Endothelial cell of hepatic sinusoid (primary cell): Measurements from ENCODE around the gene DDHD1.
"Not testable (repeated sequence)": the region's sequence is repeated elsewhere in the genome, so short reads cannot be mapped to it uniquely, and the experiment has no call there.

Experiments
- in situ Hi-C: cut with HindIII; loops from 2 replicates; pipeline ENCODE4 v1.10.0; 2017; ENCODE audit warnings: low sequenced_read_pairs

DDHD1 gene

DNA sequence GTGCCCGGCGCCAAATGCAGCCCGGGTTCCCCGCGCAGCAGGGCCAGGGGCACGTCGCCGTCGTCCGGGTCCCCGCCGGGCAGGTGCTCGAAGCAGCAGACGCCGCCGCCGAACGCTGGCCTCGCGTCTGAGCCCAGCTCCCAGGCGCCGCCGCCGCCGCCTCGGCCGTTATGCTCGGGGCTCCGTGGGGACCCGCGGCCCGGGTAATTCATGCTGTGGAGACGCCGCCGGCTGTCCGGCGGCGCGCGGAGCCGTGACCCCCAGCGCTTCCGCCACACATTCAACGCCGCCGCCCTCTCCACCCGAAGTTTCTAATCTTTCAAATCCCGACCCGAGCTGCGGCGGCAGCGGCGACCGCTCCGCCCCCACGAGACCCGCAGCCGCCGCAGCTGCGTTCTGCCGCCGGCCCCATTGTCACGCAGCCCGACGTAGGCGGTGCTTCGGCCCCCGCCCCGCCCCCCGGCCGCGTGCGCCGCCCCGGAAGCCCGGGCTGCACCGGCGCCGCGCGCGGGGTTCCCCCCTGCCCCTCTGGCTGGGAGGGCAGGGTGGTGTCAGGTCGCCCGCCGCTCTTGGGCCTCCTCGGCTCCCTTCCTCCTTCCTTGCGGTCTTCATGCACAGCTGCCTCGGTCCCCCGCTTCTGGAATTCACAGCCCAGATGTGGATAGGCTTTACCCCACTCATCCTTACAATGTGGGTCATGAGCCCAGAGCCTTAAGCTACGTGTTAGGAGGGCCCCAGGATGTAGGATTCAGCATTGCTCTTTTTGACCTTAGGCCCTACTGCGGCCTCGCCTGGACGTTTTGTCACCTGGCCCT, at the start of gene DDHD1:
Gene DDHD1, minus strand, starts transcription at position 437 of the 815 bp plus-strand sequence. Its CDS starts 225 bp downstream, at position 212.
- in situ Hi-C loops: no loop called here

DNA sequence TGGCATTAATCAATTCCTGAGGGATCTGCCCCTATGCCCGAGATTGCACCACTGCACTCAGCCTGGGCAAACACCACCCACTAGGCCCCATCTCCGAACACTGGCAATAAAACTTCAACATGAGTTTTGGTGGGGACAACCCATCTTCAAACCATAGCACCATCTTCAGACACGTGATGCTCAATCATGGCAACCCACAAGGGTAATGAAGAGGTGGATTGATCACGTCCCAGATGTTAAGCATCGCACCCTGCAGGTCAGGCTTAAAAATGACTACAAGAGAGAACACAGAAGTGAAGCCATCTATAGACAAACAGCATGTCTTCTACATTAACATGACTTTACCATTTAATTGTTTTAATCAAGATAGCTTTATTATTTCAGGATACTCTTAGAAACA, 42.8 kb upstream of the DDHD1 start:
- in situ Hi-C loops: no loop called here

DNA sequence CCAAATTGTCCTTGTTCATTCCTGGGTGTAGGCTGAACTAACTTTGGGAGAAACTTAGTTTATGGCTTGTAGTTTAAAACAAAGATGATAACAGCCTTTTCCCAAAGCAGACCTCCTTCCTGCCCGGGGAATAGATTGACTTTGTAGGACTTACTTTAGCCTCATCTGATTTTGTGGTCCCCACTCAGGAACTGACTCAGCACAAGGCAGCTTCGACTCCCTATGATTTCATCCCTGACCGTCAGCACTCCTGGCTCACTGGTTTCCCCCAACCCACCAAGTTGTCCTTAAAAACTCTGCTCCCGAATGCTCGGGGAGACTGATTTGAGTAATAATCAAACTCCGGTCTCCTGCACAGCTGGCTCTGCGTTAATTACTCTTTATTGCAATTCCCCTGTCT, 40.1 kb upstream of the DDHD1 start:
- in situ Hi-C loops: no loop called here

DNA sequence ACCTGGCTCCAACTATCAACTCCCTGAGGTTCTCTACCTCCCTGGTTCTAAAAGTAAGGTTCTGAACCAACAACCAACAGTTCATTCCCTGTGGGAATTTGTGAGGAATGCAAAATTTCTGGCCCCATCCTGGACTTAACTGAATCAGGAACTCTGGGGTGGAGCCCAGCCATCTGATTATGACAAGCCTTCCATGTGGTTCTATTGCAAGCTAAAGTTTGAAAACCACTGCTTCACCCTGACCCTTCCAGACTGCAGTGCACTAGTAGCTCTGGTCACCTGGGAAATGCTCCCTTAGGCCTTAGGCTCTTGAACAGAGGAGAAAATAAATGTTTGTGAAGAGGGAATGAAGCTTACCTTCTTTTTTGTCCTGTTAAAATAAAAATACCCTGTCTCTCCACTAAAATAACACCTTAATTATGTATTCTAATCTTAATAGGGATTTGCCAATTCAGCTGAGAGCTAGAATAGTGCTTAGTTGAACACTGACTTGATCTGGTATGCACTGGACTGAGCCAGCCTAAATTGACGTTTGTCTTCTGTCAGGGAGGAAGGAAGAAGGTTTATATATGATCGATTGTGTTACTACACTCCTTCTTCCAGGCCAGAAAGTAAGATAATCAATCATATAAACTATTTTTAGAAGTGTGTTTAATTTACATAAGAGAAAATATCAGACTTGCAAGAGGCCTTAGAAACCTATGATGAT, 39.1 kb upstream of the DDHD1 start:
- in situ Hi-C loops: no loop called here

DNA sequence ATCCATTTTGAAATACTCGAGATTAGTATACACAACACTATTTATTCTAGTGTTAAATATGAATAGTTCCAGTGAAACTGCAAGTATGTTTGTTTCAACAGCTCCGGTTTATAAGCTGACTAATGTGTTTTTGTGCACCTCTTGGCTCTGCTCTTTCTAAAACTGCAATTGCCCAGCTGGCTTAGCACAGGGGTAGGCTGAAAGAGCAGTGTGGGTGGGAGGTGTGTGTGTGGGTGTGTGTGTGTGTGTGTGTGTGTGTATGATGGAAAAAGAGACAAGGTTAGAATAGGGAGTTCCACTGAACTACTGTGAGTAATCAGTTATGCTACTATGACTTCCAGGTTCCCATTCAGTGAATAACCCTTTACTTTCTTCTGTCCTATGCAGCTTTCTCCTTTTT, 37.8 kb upstream of the DDHD1 start:
- in situ Hi-C loops: no loop called here

DNA sequence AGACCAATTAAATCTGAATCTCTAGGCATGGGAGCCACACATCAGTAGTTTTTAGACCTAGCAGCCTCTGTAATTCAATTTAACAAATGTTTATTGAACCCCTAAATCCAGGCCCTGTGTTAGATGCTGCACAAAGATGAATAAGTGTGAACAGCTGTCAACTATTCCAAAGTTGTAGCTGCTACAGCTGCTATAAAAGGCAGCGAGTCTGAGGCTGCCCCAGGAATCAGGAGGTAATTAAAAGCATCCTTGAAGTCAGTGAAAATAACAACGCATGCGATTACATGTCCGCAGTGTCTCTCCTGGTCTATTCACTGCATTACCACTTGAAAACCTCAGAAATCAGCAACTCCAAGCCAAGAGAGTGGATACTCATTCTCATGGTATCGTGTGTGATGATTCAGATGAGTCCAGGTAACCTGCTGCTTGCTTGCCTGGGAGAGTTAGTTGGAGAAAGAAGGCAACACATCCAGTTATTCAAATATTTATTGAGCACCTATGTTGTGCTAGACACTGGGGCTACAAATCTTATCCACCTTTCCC, 34.9 kb upstream of the DDHD1 start:
- in situ Hi-C loops: no loop called here

DNA sequence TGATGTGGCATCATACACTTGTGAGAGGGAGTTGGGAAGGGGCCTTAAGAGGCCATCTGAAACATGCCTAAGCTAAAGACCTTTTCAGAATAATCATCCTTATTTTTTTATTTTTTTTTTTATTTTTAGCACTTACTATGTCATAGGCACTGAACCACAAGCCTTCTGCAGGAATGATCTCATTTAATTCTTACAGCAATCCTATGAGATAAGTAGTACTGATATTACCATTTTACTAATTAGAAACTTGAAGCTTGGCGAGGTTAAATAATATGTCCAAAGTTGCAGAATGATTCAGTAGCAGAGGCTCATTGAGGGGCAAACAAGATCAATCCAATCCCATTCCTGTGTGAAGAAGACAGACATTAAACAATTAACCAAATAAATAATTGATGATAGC, 33.4 kb upstream of the DDHD1 start:
- in situ Hi-C loops: no loop called here

DNA sequence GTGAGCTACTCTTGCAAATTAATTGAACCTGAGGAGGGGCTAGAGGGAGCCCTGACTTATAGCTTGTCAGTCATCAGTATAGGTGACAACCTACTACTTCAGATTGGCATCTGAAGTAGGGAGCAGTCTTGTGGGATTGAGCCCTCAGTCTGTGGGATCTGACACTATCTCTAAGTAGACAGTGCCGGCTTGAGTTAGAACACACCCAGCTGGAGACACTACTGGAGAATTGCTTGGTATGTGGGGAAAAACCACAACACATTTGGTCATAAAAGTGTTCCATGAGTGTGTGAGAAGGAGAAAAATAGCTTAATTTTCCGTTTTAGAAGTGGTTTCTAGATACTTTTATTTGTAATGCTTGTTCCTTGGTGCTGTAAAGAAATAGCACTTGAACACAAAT, 30.5 kb upstream of the DDHD1 start:
- in situ Hi-C loops: no loop called here

DNA sequence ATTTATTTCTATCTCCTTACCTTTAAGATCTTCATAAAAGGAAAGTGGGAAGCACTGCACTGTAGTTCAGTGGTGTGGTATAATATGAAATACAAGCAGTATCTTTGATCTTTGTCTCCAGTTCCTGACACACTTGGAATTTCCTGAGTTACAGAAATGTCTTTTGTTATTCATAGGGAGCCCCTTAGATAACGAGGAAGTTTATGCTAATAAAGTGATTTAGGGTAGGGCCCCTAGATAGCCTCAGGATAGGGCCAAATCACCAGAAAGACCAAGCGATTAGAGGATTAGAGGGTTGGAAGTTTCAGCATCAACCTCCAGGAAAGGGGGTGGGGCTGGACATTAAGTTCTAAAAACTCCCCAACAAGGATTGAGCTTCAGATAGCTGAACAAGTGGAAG, 29.9 kb upstream of the DDHD1 start:
- in situ Hi-C loops: no loop called here

DNA sequence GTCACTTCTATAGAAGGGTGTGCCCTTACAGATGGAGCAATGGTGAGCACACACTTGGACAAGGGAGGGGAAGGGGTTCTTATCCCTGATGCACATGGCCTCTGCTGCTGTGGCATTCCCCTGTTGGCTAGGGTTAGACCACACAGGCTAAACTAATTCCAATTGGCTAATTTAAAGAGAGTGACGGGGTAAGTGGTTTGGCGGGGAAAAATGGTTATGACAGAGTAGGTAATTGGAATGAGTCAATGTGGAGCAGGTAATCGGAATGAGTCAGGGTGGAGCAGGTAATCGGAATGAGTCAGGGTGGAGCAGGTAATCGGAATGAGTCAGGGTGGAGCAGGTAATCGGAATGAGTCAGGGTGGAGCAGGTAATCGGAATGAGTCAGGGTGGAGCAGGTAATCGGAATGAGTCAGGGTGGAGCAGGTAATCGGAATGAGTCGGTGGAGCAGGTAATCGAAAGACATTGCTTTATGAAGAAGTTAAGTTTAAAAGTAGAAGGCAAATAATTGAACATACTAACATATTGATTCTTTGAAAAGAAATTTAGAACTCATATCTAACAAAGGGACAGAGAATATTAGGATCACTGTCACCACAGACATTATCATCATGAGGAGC, 28.4 kb upstream of the DDHD1 start:
- in situ Hi-C loops: not testable (repeated sequence)

DNA sequence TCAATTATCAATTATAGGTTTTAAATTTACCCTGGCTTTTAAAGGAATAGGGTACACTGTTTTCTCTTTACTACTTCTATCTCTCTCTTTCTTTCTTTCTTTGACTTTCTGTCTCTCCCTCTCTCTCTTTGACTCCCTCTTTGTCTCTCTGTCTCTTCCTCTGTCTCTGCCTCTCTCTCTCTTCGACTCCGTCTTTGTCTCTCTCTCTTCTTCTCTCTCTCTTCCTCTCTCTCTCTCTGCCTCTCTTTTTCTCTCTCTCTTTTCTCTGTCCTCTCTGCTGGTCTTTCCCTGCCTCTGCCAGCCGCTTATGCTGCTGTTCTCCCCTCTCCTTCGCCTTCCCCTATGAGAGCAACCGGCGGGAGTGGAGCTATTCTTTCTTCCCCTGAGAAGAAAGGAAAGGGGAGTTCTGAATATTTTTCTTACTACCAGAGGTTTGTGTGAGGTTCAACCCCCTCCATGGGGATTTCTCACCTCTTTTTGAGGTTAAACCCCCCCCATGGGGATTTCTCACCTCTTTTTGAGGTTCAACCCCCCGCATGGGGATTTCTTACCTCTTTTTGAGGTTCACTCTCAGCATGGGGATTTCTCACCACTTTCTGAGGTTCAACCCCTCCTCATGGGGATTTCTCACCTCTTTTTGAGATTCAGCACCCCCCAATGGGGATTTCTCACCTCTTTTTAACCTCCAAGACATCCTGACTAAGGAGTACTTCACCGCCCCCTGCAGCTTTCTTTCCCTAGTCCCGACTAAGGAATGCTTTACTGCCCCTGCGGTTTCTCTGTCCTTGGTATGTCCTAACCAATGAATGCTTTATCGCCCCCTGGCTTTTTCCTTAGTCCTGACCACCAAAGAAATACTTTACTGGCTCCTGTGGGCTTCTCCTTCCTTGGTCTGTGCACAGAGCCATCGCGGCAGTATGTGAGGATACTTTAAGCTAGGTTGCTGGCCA, 27.4 kb upstream of the DDHD1 start:
- in situ Hi-C loops: no loop called here

DNA sequence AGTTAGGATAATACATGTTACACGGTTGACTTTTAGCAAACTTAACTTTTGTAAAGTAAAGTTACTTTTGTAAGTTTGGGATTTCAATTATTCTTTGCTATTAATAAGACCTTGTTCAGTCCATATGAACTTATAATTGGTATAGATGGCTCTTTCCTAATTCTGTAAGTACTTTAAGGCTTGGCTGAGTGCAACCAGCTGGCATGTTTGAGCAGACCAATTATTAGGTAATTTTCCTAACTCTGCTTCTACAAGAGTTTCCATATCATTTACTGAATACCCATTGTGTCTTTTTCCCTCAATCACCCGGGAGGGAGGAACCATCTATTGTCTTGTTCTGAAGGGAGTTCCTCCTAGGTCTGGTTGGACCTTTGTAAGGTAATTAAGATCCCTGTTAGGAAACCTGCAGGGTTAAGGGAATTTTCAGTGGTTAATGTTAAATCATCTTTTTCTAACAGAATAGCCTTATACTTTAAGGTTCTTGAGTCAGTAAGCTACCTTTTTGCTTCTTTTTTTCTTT, 26.4 kb upstream of the DDHD1 start:
- in situ Hi-C loops: not testable (repeated sequence)

DNA sequence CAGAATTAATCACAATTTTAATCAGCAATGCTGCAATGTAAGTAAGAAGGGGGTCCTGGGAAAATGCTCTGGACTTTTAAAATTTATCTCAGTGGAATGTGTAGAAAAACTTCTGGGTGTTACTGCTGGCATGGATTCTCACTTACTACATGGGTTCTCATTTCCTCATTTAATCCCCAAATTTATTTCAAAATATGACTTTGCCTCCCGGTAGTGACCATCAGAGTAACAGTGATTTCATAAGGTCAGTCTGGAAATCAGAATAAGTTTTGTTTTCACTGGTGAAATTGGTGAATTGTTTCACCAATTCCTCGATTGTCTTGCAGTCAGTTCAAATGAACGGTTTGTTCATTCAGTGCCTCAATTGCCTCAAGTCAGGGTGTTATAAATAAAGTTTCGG, 22.3 kb upstream of the DDHD1 start:
- in situ Hi-C loops: no loop called here

DNA sequence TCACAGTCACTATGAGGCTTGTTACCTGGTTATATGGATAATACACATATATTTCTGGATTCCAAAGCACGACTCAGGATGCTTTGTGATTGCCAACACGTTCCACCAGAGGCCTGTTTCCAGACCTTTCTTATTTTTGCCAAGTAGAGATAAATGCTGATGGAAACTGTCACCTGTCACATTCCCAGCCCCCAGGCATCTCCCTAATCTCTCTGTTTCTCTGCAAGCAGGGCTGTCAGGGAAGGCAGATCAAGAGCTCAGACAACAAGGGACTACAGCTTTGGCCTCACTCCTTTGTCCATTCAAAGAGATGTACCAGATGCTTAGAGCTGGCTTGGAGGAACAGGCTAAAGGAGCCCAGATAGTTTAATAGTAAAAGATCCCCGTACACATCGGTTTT, 21.8 kb upstream of the DDHD1 start:
- in situ Hi-C loops: no loop called here

DNA sequence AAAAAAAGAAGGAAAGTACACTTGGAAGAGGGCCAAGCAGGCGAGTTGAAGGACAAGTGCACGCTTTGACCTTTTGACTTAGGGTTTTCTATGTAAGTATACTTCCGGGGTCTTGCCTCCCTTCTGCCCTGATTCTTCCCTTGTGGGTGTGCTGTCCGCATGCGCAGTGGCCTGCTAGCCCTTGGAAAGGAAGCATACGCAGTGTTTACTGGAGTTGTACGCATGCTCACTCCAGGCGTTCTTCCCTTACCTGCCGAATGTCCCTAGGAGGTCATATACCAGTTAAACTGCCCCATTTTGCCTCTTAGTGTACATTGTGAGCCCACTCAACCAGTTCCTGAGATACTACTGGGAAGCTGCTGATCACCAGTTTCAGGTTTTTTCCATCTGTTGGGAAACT, 15.7 kb upstream of the DDHD1 start:
- in situ Hi-C loops: no loop called here

DNA sequence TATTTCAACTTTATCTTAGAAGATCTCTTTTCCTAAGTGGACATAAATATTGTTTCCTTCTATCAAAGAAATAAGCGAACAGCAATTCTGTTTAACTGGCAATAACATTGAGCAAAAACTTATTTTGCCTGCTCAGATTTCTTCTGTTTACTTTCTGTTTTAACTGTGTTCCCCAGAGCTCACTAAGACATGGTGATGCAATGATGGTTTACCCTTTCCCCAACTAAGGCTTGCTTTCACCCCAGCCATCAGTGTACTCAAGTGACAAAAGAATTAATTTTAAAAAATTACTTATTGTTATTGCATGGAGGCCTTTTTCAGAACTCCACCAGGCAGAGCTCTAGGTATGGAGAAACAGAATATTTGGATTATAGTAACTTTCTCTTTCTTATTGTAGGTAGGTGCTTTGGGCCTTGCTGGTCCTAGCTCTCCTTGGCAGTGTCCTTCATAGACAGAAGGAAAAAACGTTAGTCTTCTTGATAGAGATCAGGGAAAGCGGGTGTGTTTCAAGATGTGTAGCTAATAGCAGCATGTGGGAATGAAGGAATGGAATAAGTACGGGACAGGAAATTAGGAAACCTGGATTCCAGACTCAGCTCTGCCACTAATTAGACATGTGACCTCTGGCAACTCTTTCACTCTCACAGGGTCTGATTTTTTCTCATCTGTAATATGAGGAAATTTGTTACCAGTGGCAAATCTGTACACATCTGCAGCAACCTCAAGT, 14.6 kb upstream of the DDHD1 start:
- in situ Hi-C loops: no loop called here

DNA sequence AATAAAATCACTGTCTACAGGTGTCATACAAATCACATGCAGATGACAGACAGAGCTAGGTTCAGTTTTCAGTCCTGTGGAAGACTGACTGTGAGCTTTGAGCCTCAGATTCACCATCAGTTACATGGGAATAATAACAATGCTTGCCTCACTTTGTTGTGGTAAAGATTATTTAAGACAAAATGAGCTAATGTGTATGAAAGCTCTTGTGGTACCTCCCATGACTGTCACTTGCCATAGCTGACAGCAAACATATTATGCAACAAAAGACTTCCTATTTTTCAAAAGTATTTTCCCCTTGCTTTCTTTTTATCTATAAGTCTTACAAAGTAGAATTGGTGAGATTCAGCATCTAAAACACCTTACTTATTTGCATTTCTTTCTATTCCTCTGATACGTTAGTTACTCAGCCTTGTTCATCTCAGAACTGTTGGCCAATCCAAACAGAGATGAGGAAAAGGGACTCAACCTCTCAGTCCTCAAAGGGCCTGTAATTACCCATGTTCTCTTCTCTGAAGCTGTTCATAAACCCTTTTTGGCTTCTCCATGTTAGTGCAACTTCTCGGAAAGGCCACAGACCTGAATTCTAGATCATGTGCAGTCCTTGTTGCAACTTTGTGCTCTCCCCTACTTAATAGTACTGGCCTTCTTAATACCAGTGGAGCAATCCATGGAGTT, 8.8 kb upstream of the DDHD1 start:
- in situ Hi-C loops: no loop called here

DNA sequence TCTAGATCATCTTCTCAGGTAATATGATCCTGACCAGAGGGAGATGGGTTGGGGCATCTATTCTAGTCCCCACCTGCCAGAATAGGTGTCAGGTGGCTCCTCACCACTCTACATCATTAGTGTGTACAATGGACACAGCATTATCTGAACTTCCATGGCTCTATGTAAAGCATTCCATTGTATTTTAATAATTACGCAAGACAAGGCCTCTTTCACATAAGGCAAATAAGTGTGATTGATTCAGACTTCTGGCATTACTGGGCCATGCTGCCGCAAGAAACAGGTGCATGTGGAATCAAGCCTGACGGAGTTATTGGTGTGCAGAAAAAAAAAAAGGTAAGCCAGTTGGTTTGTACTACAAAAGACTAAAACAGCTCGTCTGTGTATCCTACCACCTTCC, 3.1 kb upstream of the DDHD1 start:
- in situ Hi-C loops: no loop called here

DNA sequence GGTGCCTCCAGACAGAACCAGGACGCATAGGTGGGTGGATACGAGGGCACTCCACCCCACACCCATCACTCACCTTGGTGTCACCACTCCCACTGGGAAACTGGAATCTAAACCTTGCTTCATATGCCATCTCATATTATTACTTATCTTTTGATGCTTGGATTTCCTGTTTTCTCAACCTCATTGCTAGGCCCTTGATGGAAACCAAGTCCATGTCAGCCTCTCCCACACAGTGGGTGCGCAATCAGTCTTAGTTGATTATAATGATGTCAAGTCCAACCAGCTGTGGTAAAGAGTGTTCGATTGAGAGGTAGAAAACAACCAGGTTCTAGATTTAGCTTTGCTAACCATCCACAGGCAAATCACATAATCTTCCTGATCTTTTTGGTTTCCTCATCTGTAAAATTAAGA, 584 bp upstream of the DDHD1 start:
- in situ Hi-C loops: no loop called here
